GM12878 (cell line): ENCODE results near the gene RAB3A. TPM values are rescaled to one million over a fixed set of nuclear protein-coding genes. Genes with fewer than 3 reads are reported as not detected.

Experiments
- ATAC-seq: fragments of 200-7000 bp; cut with Tn5 transposase; 3 replicates; pipeline ENCODE4 v1.9.1; 2020; ENCODE audit warnings: mild to moderate bottlenecking, moderate library complexity
- BruUV-seq: library from RNA; stranded (reverse); fragments of 400-500 nt; replicated peaks from 2 replicates; lab custom pipeline; 2021; lab: Mats Ljungman, UMichigan
- CTCF ChIA-PET: fragments of 300-600 bp; sonication (Branson Sonifier 250); formaldehyde crosslinking; extraction: SDS; loops from one replicate; lab custom pipeline; 2021; ENCODE audit warnings: inconsistent platforms; lab: Yijun Ruan, JAX
- POLR2A ChIA-PET: fragments of 350-600 bp; formaldehyde crosslinking; extraction: SDS; loops from one replicate; lab custom pipeline; 2021; ENCODE audit warnings: inconsistent platforms; lab: Charles Lee
- RAD21 ChIA-PET: fragments of 300-600 bp; sonication (Branson Sonifier 250); formaldehyde crosslinking; loops from one replicate; lab custom pipeline; 2023; ENCODE audit warnings: antibody characterized with exemption; ENCODE audit not compliant: unreplicated experiment; lab: Charles Lee
- SMC1A ChIA-PET: fragments of 300-600 bp; sonication (Branson Sonifier 250); formaldehyde crosslinking; loops from one replicate; lab custom pipeline; 2023; ENCODE audit not compliant: unreplicated experiment, uncharacterized antibody; lab: Charles Lee
- DNase-seq: peaks from one replicate; pipeline ENCODE4 v3.0.0-alpha.2; 2011; ENCODE audit warnings: low read depth, low spot score
- FAIRE-seq: peaks from 3 replicates; lab custom pipeline; 2011; peaks lifted over from hg19 to GRCh38; lab: Jason Lieb, UNC
- H2AFZ ChIP-seq: 2 replicates; pipeline ENCODE4 v1.6.0; 2011; ENCODE audit warnings: low read depth, low read length, control low read depth; ENCODE audit not compliant: control insufficient read depth
- H3K27ac ChIP-seq: 2 replicates; pipeline ENCODE4 v1.5.1; 2011; ENCODE audit warnings: control low read depth; ENCODE audit not compliant: control insufficient read depth, insufficient read depth
- H3K27me3 ChIP-seq, 2 experiments: replicated peaks in 1 of 2; 2 replicates each; pipeline versions ENCODE4 v1.6.0 to v1.6.1; 2011; ENCODE audit warnings: low read length in 1 of 2; ENCODE audit not compliant: control insufficient read depth in 2 of 2, insufficient read depth in 2 of 2
- H3K36me3 ChIP-seq, 2 experiments: 2 replicates each; pipeline ENCODE4 v1.5.1; 2011; ENCODE audit warnings: low read length in 1 of 2; ENCODE audit not compliant: control insufficient read depth in 2 of 2, insufficient read depth in 2 of 2
- H3K4me1 ChIP-seq: 2 replicates; pipeline ENCODE4 v1.6.1; 2011; ENCODE audit warnings: mild to moderate bottlenecking, low read length, moderate library complexity, mixed read lengths; ENCODE audit not compliant: control insufficient read depth, insufficient read depth
- H3K4me2 ChIP-seq: 2 replicates; pipeline ENCODE4 v1.6.0; 2011; ENCODE audit warnings: control low read depth; ENCODE audit not compliant: control insufficient read depth, insufficient read depth
- H3K4me3 ChIP-seq: fragments of 200-600 bp; sonication (generic); 2 replicates; pipeline ENCODE4 v1.5.1; 2016
- H3K79me2 ChIP-seq: 2 replicates; pipeline ENCODE4 v1.6.0; 2011; ENCODE audit warnings: low read length; ENCODE audit not compliant: control insufficient read depth, insufficient read depth
- H3K9ac ChIP-seq: 2 replicates; pipeline ENCODE4 v1.8.0; 2011; ENCODE audit warnings: low read length, control low read depth, mixed read lengths; ENCODE audit not compliant: control insufficient read depth, insufficient read depth
- H3K9me3 ChIP-seq: replicated peaks from 3 replicates; pipeline ENCODE4 v1.5.1; 2011; ENCODE audit warnings: mild to moderate bottlenecking, low read length; ENCODE audit not compliant: control insufficient read depth, insufficient read depth
- H4K20me1 ChIP-seq: 2 replicates; pipeline ENCODE4 v1.6.0; 2011; ENCODE audit not compliant: control insufficient read depth, insufficient read depth
- ATF7 ChIP-seq: fragments of 450-650 bp; IDR thresholded peaks from 2 replicates; pipeline ENCODE4 v1.6.1; 2016; ENCODE audit warnings: low read depth, mild to moderate bottlenecking
- BCL11A ChIP-seq: IDR thresholded peaks from 2 replicates; pipeline ENCODE4 v1.6.1; 2011; ENCODE audit warnings: low read depth, low read length
- CBX5 ChIP-seq: sonication (generic); IDR thresholded peaks from 2 replicates; pipeline ENCODE4 v1.6.1; 2016; ENCODE audit warnings: low read depth, moderate library complexity, mild to moderate bottlenecking, inconsistent platforms
- CEBPB ChIP-seq, 2 experiments: fragments of 150-350 bp in 1 of 2; IDR thresholded peaks; 2 replicates each; pipeline ENCODE4 v1.6.1; 2012 to 2014; ENCODE audit warnings: low read depth in 2 of 2, low read length in 2 of 2, borderline replicate concordance in 1 of 2, inconsistent platforms in 1 of 2
- CREM ChIP-seq: IDR thresholded peaks from 2 replicates; pipeline ENCODE4 v1.6.1; 2014; ENCODE audit warnings: antibody characterized with exemption, low read depth
- ETV6 ChIP-seq, 2 experiments: fragments of 450-650 bp in 1 of 2; IDR thresholded peaks in 1 of 2; conservative IDR thresholded peaks in 1 of 2; 2 replicates each; pipeline ENCODE4 v1.6.1; 2014; ENCODE audit warnings: antibody characterized with exemption in 1 of 2, borderline replicate concordance in 1 of 2, low read depth in 1 of 2, mild to moderate bottlenecking in 1 of 2, moderate library complexity in 1 of 2
- HDAC2 ChIP-seq: fragments of 200-600 bp; sonication (generic); IDR thresholded peaks from 2 replicates; pipeline ENCODE4 v1.6.1; 2017
- MLLT1 ChIP-seq: fragments of 450-650 bp; IDR thresholded peaks from 2 replicates; pipeline ENCODE4 v1.6.1; 2016; ENCODE audit warnings: mild to moderate bottlenecking
- NFYA ChIP-seq: IDR thresholded peaks from 2 replicates; pipeline ENCODE4 v1.6.1; 2011; ENCODE audit warnings: low read depth, mild to moderate bottlenecking, low read length, improper control_type of control experiment, borderline replicate concordance
- SRF ChIP-seq, 2 experiments: IDR thresholded peaks; 2 replicates each; pipeline ENCODE4 v1.6.1; 2011; ENCODE audit warnings: low read depth in 2 of 2, low read length in 2 of 2, mild to moderate bottlenecking in 1 of 2, moderate library complexity in 1 of 2
- WRNIP1 ChIP-seq: IDR thresholded peaks from 2 replicates; pipeline ENCODE4 v1.6.1; 2011; ENCODE audit warnings: low read depth, low read length, improper control_type of control experiment, borderline replicate concordance
- ZNF24 ChIP-seq: fragments of 450-650 bp; IDR thresholded peaks from 2 replicates; pipeline ENCODE4 v1.6.1; 2017; ENCODE audit warnings: antibody characterized with exemption, mild to moderate bottlenecking
- ZZZ3 ChIP-seq: IDR thresholded peaks from 2 replicates; pipeline ENCODE4 v1.6.1; 2011; ENCODE audit warnings: low read depth; ENCODE audit not compliant: control insufficient read depth, insufficient read length
- WGBS: methylation state at CpG from one replicate; pipeline ENCODE4 v1.1.6; 2016; ENCODE audit warnings: low lambda C conversion rate; ENCODE audit not compliant: insufficient replicate concordance, insufficient coverage; ENCODE audit errors: missing lambda C conversion rate; 5-methylcytosine and 5-hydroxymethylcytosine counted together
- in situ Hi-C: fragments of 300-500 bp; cut with MboI; formaldehyde crosslinking; loops from 9 replicates; pipeline ENCODE4 v1.14.3; 2018; ENCODE audit warnings: mixed read lengths
- intact Hi-C: fragments of 100-400 bp; cut with micrococcal nuclease; formaldehyde crosslinking; loops from one replicate; pipeline ENCODE4 v1.14.2; 2022; ENCODE audit not compliant: unreplicated experiment
- polyA plus RNA-seq, 11 experiments: library from polyadenylated mRNA; depleted of rRNA in 4 of 11; unstranded in 6 of 11; stranded (reverse) in 5 of 11; fragments of >200 nt; fragmentation: Nextera tagmentation in 4 of 11; fragmentation: Illumina TruSeq in 1 of 11; extraction: Ambion mirVana in 4 of 11; extraction: Trizol in 1 of 11; gene quantifications; 1 replicate in 1 of 11; 2 replicates in 10 of 11; pipeline versions ENCODE4 v1.2.1 to v1.2.3, GENCODE V29; 2011 to 2016; ENCODE audit warnings: inconsistent platforms in 2 of 11, missing spikeins in 2 of 11, low read depth in 1 of 11
- total RNA-seq, 4 experiments: library from RNA; depleted of rRNA in 3 of 4; stranded (reverse); fragments of >200 nt in 3 of 4; fragmentation: Illumina TruSeq in 1 of 4; extraction: Trizol in 1 of 4; gene quantifications; 2 replicates each; pipeline versions ENCODE4 v1.2.1 to v1.2.3, GENCODE V29; 2013 to 2021
- TF ChIP-seq, protein P1 (sequence below): fragments of 450-650 bp; formaldehyde crosslinking; IDR thresholded peaks from 2 replicates; pipeline ENCODE4 v1.5.0; 2022; ENCODE audit warnings: mild to moderate bottlenecking, missing genetic modification characterization
- TF ChIP-seq, protein P2 (sequence below): IDR thresholded peaks from 2 replicates; pipeline ENCODE4 v1.6.1; 2011; ENCODE audit warnings: low read depth, low read length, improper control_type of control experiment, borderline replicate concordance

The RAB3A gene
- total and polyA plus RNA-seq, 10 of the 15 experiments (the other 5 are each of a cell fraction or from before 2014, with no cell fraction given): 0.07 to 3.5 (median 1.2) TPM; not detected in 1

DNA sequence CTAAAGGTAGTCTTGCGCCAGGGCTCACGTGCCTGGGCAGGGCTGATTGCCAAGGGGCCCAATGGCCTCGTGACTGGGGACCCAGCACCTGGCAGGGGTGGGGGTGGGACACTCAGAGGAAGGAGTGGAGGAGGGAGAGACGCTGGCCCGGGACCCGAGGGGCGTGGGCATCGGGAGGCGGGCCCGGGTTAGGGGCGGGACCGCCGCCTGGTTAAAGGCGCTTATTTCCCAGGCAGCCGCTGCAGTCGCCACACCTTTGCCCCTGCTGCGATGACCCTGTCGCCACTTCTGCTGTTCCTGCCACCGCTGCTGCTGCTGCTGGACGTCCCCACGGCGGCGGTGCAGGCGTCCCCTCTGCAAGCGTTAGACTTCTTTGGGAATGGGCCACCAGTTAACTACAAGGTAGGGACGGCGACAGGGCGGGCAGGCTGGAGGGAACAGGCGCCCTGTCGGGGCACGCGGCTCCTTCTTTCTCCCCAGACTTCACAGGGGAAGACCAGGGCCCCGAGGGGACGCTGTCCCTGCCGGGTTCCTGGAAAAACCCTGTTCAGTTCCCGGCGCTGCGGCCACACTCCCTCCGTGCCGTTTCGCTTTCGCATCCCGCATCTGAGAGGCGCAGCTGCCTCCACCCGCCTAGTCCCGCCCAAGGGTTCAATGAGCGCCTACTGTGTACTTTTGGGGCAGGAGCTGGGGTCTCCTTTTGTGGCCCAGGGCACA lies 30.1 kb downstream of the RAB3A start, which contains the start of gene IFI30 (continued):
- TF ChIP-seq MLLT1: no peak; the same call in 1 of the 2 replicates
- TF ChIP-seq CEBPB (IDR thresholded peaks at IDR 0.05; ENCODE audit: borderline replicate concordance in 1 of 2, low read depth in 2 of 2, low read length in 2 of 2): no peak
- TF ChIP-seq BCL11A: no peak
- peak; percentile 30 for TF ChIP-seq CREM
- TF ChIP-seq ZZZ3: no peak

GRCh38 chr19:18173054-18173571 lies 30.7 kb downstream of the RAB3A start:
- H4K20me1 ChIP-seq: no peaks in the 10 kb centered on the region
- POLR2A ChIA-PET: interaction anchor here (0.6 to 3.0 kb wide), 5 partner anchors 18 to 132 kb away, joined by 3 to 24 read pairs (median 4); partner anchors contain the start of gene MPV17L2
- DNase-seq: no peak
- BruUV-seq: no TSS peak
- SMC1A ChIA-PET: interaction anchor here (0.8 kb wide), 1 partner anchor 21 kb away, joined by 3 read pairs; the partner anchor contains the start of gene PIK3R2
- in situ Hi-C loops (no loop called here), intact Hi-C loops (loop anchor here (1.0 to 5.0 kb wide), 4 partner anchors 19 to 226 kb away; partner anchors contain the start of genes MAST3 and PIK3R2)
- H2AFZ ChIP-seq: peak overlapping the region; percentile 53
- WGBS: 0% methylated on average over 16 of the region's 18 CpGs
- RAD21 ChIA-PET: interaction anchor here (0.7 to 3.2 kb wide), 6 partner anchors 7 to 159 kb away, joined by 3 to 29 read pairs (median 6); partner anchors contain the start of gene MPV17L2
- H3K4me1 ChIP-seq: peaks cover 61% of the 10 kb centered on the region
- peak overlapping the region; percentile 100 for H3K4me2 ChIP-seq
- FAIRE-seq: no peak
- ATAC-seq: peak; percentile 5
- peak overlapping the region; percentile 94; the same call in 1 of the 2 replicates for H3K4me3 ChIP-seq
- peak overlapping the region; percentile 79 for H3K27ac ChIP-seq
- H3K9ac ChIP-seq: peak overlapping the region; percentile 83
- peaks cover 30% of the 10 kb centered on the region for H3K79me2 ChIP-seq
- CTCF ChIA-PET: interaction anchor here (0.7 to 1.0 kb wide), 2 partner anchors 8 to 19 kb away, joined by 3 to 5 read pairs; no protein-coding TSS in a partner anchor
- peaks cover 16 to 17% of the 10 kb centered on the region in 2 experiments; a peak in 3 of 4 replicates for H3K36me3 ChIP-seq
- no peaks in the 10 kb centered on the region; the same call in 2 of the 3 replicates for H3K9me3 ChIP-seq
- no peaks in the 10 kb centered on the region for H3K27me3 ChIP-seq
- TF ChIP-seq ETV6 (conservative IDR thresholded peaks at IDR 0.05 in 1 of 2, IDR thresholded peaks at IDR 0.05 in 1 of 2; ENCODE audit: borderline replicate concordance in 1 of 2, low read depth in 1 of 2): no peak
- TF ChIP-seq HDAC2: no peak
- no peak for TF ChIP-seq WRNIP1
- no peak for TF ChIP-seq CBX5
- TF ChIP-seq ZNF24: no peak
- TF ChIP-seq, protein P1, sequence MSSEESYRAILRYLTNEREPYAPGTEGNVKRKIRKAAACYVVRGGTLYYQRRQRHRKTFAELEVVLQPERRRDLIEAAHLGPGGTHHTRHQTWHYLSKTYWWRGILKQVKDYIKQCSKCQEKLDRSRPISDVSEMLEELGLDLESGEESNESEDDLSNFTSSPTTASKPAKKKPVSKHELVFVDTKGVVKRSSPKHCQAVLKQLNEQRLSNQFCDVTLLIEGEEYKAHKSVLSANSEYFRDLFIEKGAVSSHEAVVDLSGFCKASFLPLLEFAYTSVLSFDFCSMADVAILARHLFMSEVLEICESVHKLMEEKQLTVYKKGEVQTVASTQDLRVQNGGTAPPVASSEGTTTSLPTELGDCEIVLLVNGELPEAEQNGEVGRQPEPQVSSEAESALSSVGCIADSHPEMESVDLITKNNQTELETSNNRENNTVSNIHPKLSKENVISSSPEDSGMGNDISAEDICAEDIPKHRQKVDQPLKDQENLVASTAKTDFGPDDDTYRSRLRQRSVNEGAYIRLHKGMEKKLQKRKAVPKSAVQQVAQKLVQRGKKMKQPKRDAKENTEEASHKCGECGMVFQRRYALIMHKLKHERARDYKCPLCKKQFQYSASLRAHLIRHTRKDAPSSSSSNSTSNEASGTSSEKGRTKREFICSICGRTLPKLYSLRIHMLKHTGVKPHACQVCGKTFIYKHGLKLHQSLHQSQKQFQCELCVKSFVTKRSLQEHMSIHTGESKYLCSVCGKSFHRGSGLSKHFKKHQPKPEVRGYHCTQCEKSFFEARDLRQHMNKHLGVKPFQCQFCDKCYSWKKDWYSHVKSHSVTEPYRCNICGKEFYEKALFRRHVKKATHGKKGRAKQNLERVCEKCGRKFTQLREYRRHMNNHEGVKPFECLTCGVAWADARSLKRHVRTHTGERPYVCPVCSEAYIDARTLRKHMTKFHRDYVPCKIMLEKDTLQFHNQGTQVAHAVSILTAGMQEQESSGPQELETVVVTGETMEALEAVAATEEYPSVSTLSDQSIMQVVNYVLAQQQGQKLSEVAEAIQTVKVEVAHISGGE: no peak
- TF ChIP-seq ATF7: peak; percentile 75; the same call in 1 of the 2 replicates
- no peak for TF ChIP-seq NFYA
- TF ChIP-seq, protein P2, sequence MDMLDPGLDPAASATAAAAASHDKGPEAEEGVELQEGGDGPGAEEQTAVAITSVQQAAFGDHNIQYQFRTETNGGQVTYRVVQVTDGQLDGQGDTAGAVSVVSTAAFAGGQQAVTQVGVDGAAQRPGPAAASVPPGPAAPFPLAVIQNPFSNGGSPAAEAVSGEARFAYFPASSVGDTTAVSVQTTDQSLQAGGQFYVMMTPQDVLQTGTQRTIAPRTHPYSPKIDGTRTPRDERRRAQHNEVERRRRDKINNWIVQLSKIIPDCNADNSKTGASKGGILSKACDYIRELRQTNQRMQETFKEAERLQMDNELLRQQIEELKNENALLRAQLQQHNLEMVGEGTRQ: no peak
- no peak for TF ChIP-seq SRF (IDR thresholded peaks at IDR 0.05; ENCODE audit: low read depth in 2 of 2, low read length in 2 of 2)
